ENCODE results near the gene BRPF3. TPM values are rescaled to one million over a fixed set of nuclear protein-coding genes. Genes with fewer than 3 reads are reported as not detected.
A peak's percentile ranks its signal among the peaks of the same experiment; 100 is the strongest.

Gene BRPF3
- total and polyA plus RNA-seq, 10 of the 15 experiments (the other 5 are each of a cell fraction or from before 2014, with no cell fraction given) = 2.3 to 16.1 (median 6.7) TPM

DNA sequence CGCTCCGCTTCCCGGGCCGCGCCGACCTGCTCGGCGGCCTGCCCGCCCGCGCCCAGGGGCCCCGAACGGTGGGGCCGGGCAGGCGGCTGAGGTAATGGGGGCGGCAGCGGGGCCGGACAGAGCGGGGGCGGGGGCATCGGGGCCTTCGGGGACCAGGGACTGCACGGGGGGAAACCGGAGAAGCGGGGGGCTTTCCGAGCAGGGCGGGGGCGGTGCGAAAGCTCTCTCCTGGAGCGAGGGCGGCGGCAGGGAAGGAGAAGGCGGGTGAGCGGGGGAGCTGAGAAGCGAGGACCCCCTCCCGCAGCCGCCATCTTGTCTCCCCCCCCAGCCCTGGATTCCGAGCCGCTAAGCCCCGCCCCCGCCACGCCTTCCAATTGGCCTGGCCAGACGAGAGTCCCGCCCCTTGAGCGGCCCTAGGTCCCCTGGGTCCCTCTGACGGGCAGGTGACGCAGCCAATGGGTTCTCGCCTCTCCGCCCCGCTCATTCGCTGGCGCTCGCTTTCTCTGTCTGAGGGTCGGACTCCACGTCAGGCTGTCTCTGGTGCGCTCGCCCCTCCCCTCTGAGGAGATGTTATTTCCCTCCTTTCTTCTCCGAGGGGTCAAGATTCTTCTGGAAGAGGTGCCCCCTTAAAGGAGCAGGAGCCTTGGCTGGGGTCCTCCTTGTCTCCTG lies 470 bp downstream of the BRPF3 start (continued):
- TF ChIP-seq, protein P1, sequence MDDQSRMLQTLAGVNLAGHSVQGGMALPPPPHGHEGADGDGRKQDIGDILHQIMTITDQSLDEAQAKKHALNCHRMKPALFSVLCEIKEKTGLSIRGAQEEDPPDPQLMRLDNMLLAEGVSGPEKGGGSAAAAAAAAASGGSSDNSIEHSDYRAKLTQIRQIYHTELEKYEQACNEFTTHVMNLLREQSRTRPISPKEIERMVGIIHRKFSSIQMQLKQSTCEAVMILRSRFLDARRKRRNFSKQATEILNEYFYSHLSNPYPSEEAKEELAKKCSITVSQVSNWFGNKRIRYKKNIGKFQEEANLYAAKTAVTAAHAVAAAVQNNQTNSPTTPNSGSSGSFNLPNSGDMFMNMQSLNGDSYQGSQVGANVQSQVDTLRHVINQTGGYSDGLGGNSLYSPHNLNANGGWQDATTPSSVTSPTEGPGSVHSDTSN (IDR thresholded peaks at IDR 0.05; ENCODE audit: insufficient replicate concordance, low read depth, low read length) = peak; percentile 99
- TF ChIP-seq BRCA1 (IDR thresholded peaks at IDR 0.05; ENCODE audit: low read depth, low read length) (no peak), NFXL1 (IDR thresholded peaks at IDR 0.05; ENCODE audit: borderline replicate concordance) (no peak), STAT3 (IDR thresholded peaks at IDR 0.05; ENCODE audit: low read depth, low read length) (no peak), RCOR1 (conservative IDR thresholded peaks at IDR 0.05; ENCODE audit: low read depth, low read length) (no peak), IRF4 (IDR thresholded peaks at IDR 0.05; ENCODE audit: low read depth, low read length) (no peak), CREB1 (IDR thresholded peaks at IDR 0.05; ENCODE audit: low read depth) (peak; percentile 73; the same call in 1 of the 2 replicates), ZBTB40 (IDR thresholded peaks at IDR 0.05; ENCODE audit: borderline replicate concordance) (no peak), KAT2A (conservative IDR thresholded peaks at IDR 0.05; ENCODE audit: control insufficient read depth, low read depth, low read length) (no peak), PKNOX1 (IDR thresholded peaks at IDR 0.05) (peak; percentile 99), RUNX3 (IDR thresholded peaks at IDR 0.05; ENCODE audit: low read length) (no peak), RELB (IDR thresholded peaks at IDR 0.05; ENCODE audit: low read depth) (no peak), CREM (IDR thresholded peaks at IDR 0.05; ENCODE audit: low read depth) (peak; percentile 53), NFYA (IDR thresholded peaks at IDR 0.05; ENCODE audit: borderline replicate concordance, low read depth, low read length) (peak; percentile 13; the same call in 1 of the 2 replicates), YY1 (IDR thresholded peaks at IDR 0.05; ENCODE audit: low read depth, low read length) (peak; percentile 97), SREBF2 (IDR thresholded peaks at IDR 0.05; ENCODE audit: low read length) (no peak), WRNIP1 (IDR thresholded peaks at IDR 0.05; ENCODE audit: borderline replicate concordance, low read depth, low read length) (no peak), BCL11A (IDR thresholded peaks at IDR 0.05; ENCODE audit: low read depth, low read length) (no peak), POU2F2 (IDR thresholded peaks at IDR 0.05; ENCODE audit: borderline replicate concordance, low read depth, low read length) (0 out of 3 replicates have a peak, but pooled peaks have one; percentile 70), POLR2A (IDR thresholded peaks at IDR 0.05; ENCODE audit: low read depth, low read length) (peak; percentile 79), CHD1 (IDR thresholded peaks at IDR 0.05; ENCODE audit: low read depth, low read length) (no peak)
- TF ChIP-seq, protein P2, sequence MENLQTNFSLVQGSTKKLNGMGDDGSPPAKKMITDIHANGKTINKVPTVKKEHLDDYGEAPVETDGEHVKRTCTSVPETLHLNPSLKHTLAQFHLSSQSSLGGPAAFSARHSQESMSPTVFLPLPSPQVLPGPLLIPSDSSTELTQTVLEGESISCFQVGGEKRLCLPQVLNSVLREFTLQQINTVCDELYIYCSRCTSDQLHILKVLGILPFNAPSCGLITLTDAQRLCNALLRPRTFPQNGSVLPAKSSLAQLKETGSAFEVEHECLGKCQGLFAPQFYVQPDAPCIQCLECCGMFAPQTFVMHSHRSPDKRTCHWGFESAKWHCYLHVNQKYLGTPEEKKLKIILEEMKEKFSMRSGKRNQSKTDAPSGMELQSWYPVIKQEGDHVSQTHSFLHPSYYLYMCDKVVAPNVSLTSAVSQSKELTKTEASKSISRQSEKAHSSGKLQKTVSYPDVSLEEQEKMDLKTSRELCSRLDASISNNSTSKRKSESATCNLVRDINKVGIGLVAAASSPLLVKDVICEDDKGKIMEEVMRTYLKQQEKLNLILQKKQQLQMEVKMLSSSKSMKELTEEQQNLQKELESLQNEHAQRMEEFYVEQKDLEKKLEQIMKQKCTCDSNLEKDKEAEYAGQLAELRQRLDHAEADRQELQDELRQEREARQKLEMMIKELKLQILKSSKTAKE (IDR thresholded peaks at IDR 0.05; ENCODE audit: low read depth, poor library complexity, severe bottlenecking) = no peak

All from GM12878 (cell line).